ENCODE results near the gene NTN1.

GRCh38 chr17:9209781-9210370 lies 188.6 kb downstream of the NTN1 start:
- TF ChIP-seq, protein P1, sequence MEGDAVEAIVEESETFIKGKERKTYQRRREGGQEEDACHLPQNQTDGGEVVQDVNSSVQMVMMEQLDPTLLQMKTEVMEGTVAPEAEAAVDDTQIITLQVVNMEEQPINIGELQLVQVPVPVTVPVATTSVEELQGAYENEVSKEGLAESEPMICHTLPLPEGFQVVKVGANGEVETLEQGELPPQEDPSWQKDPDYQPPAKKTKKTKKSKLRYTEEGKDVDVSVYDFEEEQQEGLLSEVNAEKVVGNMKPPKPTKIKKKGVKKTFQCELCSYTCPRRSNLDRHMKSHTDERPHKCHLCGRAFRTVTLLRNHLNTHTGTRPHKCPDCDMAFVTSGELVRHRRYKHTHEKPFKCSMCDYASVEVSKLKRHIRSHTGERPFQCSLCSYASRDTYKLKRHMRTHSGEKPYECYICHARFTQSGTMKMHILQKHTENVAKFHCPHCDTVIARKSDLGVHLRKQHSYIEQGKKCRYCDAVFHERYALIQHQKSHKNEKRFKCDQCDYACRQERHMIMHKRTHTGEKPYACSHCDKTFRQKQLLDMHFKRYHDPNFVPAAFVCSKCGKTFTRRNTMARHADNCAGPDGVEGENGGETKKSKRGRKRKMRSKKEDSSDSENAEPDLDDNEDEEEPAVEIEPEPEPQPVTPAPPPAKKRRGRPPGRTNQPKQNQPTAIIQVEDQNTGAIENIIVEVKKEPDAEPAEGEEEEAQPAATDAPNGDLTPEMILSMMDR (IDR thresholded peaks at IDR 0.05 in 2 of 3, conservative IDR thresholded peaks at IDR 0.05 in 1 of 3; ENCODE audit: borderline replicate concordance in 1 of 3, insufficient read depth in 1 of 3, low read depth in 2 of 3, low read length in 2 of 3), result no peak
- TF ChIP-seq POLR2A (IDR thresholded peaks at IDR 0.05; ENCODE audit: borderline replicate concordance, extremely low read depth, insufficient read depth, insufficient read length), result no peak
- no peak for TF ChIP-seq RAD21 (IDR thresholded peaks at IDR 0.05; ENCODE audit: low read depth)
- TF ChIP-seq ZNF274 (IDR thresholded peaks at IDR 0.05; ENCODE audit: low read depth, low read length), result no peak
- no peak for TF ChIP-seq ATF3 (IDR thresholded peaks at IDR 0.05)
- TF ChIP-seq JUND (IDR thresholded peaks at IDR 0.05), result no peak

Data from HCT116 (cell line).